Mesothelial cell of epicardium (in vitro differentiated cells): ENCODE measurements around the gene ABCA5. TPM values are rescaled to one million over a fixed set of nuclear protein-coding genes. Genes with fewer than 3 reads are reported as not detected.

Experiments
- DNase-seq, 2 experiments: peaks; one replicate each; pipeline ENCODE4 v3.0.0; 2021; ENCODE audit warnings: low spot score in 2 of 2; ENCODE audit not compliant: unreplicated experiment in 2 of 2
- H3K27ac Mint-ChIP-seq: 2 replicates; pipeline ENCODE4 v1.8.0; 2021; ENCODE audit warnings: mixed read lengths
- H3K27me3 Mint-ChIP-seq: 2 replicates; pipeline ENCODE4 v1.8.0; 2021; ENCODE audit warnings: low read depth, mixed read lengths
- H3K36me3 Mint-ChIP-seq: 2 replicates; pipeline ENCODE4 v1.8.0; 2021; ENCODE audit warnings: mixed read lengths
- H3K4me1 Mint-ChIP-seq: 2 replicates; pipeline ENCODE4 v1.8.0; 2021; ENCODE audit warnings: mixed read lengths
- H3K4me3 Mint-ChIP-seq: 2 replicates; pipeline ENCODE4 v1.8.0; 2021; ENCODE audit warnings: mild to moderate bottlenecking, moderate library complexity, mixed read lengths
- H3K9me3 Mint-ChIP-seq: 2 replicates; pipeline ENCODE4 v1.8.0; 2021; ENCODE audit warnings: mixed read lengths
- total RNA-seq: library from RNA; stranded (reverse); gene quantifications from 3 replicates; pipeline ENCODE4 v1.2.1, GENCODE V29; 2021
- TF ChIP-seq, protein P1 (sequence below): fragments of 200-600 bp; sonication (generic); IDR thresholded peaks from one replicate; pipeline ENCODE4 v1.5.0; 2021; ENCODE audit warnings: antibody characterized with exemption; ENCODE audit not compliant: unreplicated experiment

ABCA5 gene
- total RNA-seq, 1 donor from 2014 or later: 12.5 TPM

DNA sequence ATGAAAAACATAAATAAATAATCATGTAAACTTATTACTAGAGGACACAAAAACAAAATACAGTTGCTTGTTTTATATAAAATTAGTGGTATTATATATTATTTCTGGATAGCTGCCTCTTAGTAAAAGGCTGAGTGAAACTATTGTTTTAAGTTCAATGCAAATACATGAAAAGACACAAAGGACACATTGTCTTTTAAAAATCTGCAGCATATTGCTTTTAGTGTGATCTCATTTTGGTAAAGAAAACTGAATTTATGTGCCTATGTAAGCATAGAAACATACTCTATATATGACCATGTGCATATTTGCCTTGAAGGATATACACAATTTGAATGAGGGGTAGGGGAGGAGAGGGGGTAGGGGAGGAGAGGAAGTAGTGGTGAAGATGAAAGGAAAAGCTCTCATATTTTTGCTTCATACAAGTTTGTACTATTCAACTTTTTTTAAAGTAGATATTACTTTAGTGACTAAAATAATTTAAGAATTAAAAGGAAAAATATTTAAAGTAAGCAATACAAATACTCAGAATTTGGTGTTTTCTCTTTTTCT is 104.2 kb downstream of the ABCA5 start:
- Mint-ChIP-seq H3K9me3 (no peaks in the 10 kb centered on the region), H3K4me3 (no peak overlapping the region), H3K4me1 (no peaks in the 10 kb centered on the region), H3K27ac (no peak overlapping the region), H3K27me3 (peaks cover 12% of the 10 kb centered on the region), H3K36me3 (no peaks in the 10 kb centered on the region)
- TF ChIP-seq, protein P1, sequence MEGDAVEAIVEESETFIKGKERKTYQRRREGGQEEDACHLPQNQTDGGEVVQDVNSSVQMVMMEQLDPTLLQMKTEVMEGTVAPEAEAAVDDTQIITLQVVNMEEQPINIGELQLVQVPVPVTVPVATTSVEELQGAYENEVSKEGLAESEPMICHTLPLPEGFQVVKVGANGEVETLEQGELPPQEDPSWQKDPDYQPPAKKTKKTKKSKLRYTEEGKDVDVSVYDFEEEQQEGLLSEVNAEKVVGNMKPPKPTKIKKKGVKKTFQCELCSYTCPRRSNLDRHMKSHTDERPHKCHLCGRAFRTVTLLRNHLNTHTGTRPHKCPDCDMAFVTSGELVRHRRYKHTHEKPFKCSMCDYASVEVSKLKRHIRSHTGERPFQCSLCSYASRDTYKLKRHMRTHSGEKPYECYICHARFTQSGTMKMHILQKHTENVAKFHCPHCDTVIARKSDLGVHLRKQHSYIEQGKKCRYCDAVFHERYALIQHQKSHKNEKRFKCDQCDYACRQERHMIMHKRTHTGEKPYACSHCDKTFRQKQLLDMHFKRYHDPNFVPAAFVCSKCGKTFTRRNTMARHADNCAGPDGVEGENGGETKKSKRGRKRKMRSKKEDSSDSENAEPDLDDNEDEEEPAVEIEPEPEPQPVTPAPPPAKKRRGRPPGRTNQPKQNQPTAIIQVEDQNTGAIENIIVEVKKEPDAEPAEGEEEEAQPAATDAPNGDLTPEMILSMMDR: no peak
- no peak for DNase-seq

DNA sequence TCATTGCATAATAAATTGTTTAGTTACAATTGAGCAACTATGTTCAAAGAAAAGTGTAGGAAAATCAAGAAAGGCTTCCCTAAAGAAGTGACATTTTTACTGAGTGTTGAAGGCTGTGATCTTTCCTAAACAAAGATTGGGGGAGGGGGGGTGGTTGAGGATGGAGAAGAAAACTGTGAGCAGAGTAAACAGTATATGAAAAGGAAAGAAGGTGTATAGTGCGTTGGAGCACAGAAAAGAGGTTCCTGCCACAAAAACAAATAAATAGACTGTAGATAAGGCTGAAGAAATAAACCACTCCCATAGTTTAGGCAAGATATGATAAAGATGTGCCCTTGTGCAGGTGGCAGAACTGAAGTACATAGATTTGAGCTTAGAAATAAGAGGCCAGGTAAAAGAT is 106.8 kb downstream of the ABCA5 start:
- TF ChIP-seq, protein P1: no peak
- Mint-ChIP-seq H3K4me1 (no peaks in the 10 kb centered on the region), H3K36me3 (no peaks in the 10 kb centered on the region), H3K4me3 (no peak overlapping the region), H3K27ac (no peak overlapping the region), H3K9me3 (no peaks in the 10 kb centered on the region), H3K27me3 (peaks cover 11% of the 10 kb centered on the region)
- no peak for DNase-seq

DNA sequence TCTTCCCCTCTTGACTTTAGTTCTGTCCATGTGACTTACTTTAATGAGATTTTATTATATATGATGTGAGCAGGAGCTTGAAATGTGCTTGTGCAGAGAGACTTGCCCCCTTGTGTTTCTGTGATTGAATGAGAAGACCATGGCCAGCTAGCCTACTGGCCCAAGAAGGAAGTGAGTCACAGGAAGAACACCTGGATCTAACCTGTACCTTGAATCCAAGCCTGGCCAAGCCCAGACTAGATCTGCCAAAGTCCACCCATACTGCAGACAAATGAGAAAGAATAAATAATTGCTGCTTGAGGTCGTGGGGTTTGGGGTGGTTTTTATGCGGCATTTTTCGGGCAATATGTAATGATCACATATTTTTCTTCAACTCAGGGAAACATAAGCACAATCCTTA is 107.9 kb downstream of the ABCA5 start:
- no peak overlapping the region for H3K27ac Mint-ChIP-seq

DNA sequence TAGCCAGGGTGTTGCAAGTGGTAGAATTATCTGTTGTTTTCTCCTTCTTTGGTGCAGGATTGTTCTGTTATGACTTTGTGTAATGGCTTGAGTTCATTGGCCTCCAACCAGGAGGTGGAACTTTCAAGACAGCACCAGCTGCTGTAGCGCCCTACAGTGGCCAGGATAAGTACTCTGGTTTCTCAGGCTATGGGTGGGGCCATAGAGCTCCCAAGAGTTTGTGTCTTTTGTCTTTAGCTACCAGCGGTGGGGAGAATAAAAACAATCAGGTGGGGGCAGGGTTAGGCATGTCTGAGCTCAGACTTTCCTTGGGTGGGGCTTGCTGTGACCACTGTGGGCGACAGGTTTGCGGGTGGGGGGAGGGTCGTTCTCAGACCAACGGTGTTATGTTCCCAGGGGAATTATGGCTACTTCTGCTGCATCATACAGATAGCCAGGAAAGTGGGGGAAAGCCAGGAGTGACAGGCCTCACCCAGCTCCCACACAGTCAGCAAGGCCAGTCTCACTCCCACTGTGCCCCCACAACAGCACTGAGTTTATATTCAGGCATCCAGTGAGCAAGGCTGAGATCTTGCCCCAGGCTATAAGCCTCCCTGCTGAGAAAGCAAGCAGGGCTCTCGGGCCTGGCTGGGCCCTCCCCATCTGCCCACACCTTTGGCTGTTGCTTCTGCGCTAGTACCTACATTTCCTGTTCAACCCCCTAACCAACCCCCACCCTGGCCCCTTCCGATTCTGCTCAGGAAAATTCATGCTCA is 113.7 kb downstream of the ABCA5 start:
- Mint-ChIP-seq H3K27me3 (peaks cover 2% of the 10 kb centered on the region), H3K9me3 (peaks cover 23% of the 10 kb centered on the region), H3K4me1 (no peaks in the 10 kb centered on the region), H3K36me3 (peaks cover 3% of the 10 kb centered on the region), H3K4me3 (no peak overlapping the region), H3K27ac (no peak overlapping the region)
- no peak for DNase-seq
- TF ChIP-seq, protein P1: no peak

More for the DNA sequence above, 107.9 kb downstream of the ABCA5 start:
- Mint-ChIP-seq H3K4me3 (no peak overlapping the region), H3K9me3 (no peaks in the 10 kb centered on the region), H3K36me3 (no peaks in the 10 kb centered on the region), H3K4me1 (no peaks in the 10 kb centered on the region), H3K27me3 (peaks cover 11% of the 10 kb centered on the region)
- TF ChIP-seq, protein P1: no peak
- DNase-seq: no peak

DNA sequence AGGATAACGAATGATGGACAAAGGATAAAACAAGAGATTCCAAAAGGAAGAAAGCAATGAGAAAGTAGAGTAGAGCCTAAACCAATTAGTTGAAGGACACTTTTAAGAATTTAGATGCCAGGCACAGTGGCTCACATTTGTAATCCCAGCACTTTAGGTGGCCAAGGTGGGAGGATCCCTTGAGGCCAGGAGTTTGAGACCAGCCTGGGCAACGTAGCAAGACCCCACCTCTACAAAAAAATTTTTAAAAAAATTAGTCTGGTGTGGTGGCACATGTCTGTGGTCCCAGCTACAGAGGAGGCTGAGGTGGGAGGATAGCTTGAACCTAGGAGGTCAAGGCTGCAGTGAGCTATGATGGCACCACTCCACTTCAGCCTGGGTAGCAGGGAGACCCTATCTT is 118.3 kb downstream of the ABCA5 start:
- DNase-seq: no peak
- H3K27ac Mint-ChIP-seq: no peak overlapping the region
- TF ChIP-seq, protein P1: no peak
- peaks cover 27% of the 10 kb centered on the region for H3K27me3 Mint-ChIP-seq
- peaks cover 21% of the 10 kb centered on the region for H3K9me3 Mint-ChIP-seq
- no peaks in the 10 kb centered on the region for H3K4me1 Mint-ChIP-seq
- H3K36me3 Mint-ChIP-seq: peaks cover 3% of the 10 kb centered on the region
- no peak overlapping the region for H3K4me3 Mint-ChIP-seq
